ENCODE results near the gene APBA2.
"Not testable (repeated sequence)": the region's sequence is repeated elsewhere in the genome, so short reads cannot be mapped to it uniquely, and the experiment has no call there.

APBA2 gene

DNA sequence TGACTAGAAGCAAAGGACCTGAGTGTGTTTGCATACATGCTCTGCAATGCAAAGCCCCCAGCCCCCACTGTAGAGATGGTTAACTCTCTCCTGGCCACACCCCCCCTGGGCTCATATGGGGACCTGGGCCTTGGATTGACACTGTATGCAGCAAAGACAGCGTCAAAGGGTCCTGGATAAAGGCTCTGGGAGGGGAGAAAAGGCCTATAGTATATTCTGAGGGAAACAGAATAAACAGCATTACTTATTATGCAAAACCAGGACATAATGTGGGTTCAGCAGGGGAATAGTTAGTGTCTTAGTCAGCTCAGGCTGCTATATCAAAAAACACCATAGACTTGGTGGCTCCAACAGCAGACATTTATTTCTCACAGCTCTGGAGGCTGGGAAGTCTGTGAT lies 158.7 kb downstream of the APBA2 start:
- no peak for FAIRE-seq

DNA sequence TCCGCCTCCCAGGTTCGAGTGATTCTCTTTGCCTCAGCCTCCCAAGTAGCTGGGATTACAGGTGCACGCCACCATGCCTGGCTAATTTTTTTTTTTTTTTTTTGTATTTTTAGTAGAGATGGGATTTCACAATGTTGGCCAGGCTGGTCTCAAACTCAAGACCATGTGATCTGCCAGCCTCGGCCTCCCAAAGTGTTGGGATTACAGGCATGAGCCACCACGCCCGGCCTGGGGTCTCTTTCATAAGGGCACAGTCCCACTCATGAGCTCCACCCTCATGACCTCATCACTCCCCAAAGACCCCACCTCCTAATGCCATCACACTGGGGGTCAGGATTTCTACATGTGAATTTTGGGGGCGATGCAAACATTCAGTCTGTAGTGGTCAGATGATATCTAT lies 159.4 kb downstream of the APBA2 start:
- not testable (repeated sequence) for FAIRE-seq

DNA sequence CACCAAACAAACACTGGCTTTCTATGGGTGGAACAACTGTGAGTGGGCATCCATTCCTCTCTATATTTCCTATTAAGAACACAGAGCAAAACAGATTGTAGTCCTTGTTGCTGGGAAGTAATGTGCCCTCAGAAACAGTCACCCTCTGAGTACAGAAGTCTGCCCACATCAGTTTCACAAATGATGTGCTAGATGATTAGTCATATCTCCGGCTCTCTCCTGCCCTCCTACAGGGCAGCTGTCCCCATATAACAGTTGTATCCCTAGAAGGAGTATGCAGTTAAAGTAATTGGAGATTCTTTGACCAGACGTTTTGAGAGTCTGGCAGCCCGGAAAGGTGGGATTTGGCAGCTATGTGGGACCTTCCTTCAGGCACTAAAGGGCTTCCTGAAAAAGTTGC lies 159.9 kb downstream of the APBA2 start:
- no peak for FAIRE-seq

- FAIRE-seq, result no peak
Observed at GRCh38 chr15:29046281-29046810, 160.6 kb downstream of the APBA2 start.

DNA sequence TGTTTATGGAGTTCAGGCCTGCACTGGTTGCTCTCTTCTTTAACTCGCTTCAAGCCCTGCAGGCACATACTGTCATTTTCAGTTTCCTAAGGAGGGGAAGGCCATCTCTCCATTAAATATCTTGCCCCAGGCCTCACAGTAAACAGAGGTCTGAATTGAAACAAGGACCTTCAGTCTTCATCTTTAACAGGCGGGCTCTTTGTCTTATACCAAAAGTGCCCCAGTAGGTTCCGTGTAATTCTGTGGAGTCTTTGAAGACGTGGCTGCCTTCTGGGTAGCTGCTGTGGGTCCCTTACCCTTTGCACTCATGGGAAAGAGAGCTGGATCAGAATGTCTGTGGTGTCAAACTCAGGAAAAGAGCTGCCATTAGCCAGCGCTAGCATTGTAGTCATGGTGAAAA lies 161.2 kb downstream of the APBA2 start:
- FAIRE-seq, result no peak

- no peak for FAIRE-seq
Observed at GRCh38 chr15:29048011-29048410, 162.2 kb downstream of the APBA2 start.

DNA sequence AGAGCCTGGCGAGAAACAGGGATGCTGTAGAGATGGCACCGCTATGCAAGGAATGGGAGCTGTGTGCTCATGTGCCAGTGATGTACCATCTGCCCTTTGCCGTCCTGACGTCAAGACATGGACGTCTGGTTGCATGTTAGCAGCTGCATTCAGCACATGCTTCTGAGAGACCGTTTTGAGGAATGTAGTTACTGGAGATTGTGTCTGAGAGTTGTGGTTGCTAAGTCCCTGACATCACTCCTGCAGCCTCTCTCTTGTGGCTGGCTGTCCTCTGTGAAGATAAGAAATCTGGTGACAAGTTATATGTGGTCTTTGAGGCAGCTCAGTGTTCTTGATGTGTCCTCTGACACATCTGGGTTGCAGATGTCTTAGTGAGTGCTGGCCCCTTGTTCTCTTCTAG lies 165.1 kb downstream of the APBA2 start:
- FAIRE-seq, result no peak

GRCh38 chr15:29051422-29051821 lies 165.6 kb downstream of the APBA2 start:
- no peak for FAIRE-seq

DNA sequence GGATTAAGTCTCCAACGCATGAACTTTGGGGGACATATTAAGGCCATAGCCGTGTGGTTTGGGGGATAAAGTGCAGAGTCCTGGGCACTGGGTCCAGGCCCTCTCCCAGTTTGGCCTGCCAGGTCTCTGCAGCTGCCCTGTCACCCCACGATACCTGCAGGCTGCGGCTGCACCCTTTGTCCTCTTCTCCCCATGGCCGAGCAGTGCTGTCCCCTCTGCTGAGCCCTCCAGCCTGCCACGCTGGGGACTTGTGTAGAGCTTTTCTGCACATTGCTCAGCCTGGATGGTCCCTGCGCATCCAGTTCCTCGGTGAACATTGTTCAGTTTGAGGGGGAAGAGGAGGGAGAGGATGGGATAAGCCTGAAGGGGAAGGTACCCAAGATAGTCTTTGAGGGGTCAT lies 167.2 kb downstream of the APBA2 start:
- no peak for FAIRE-seq

- FAIRE-seq, result no peak
Observed at GRCh38 chr15:29053661-29054131, 167.9 kb downstream of the APBA2 start.

GRCh38 chr15:29054171-29055045 lies 168.6 kb downstream of the APBA2 start:
- no peak for FAIRE-seq

- FAIRE-seq, result no peak
Observed at GRCh38 chr15:29055876-29056275, 170.1 kb downstream of the APBA2 start.

- no peak for FAIRE-seq
Observed at GRCh38 chr15:29056839-29057450, 171.2 kb downstream of the APBA2 start.

- FAIRE-seq, result no peak
Observed at GRCh38 chr15:29057856-29058255, 172.1 kb downstream of the APBA2 start.

DNA sequence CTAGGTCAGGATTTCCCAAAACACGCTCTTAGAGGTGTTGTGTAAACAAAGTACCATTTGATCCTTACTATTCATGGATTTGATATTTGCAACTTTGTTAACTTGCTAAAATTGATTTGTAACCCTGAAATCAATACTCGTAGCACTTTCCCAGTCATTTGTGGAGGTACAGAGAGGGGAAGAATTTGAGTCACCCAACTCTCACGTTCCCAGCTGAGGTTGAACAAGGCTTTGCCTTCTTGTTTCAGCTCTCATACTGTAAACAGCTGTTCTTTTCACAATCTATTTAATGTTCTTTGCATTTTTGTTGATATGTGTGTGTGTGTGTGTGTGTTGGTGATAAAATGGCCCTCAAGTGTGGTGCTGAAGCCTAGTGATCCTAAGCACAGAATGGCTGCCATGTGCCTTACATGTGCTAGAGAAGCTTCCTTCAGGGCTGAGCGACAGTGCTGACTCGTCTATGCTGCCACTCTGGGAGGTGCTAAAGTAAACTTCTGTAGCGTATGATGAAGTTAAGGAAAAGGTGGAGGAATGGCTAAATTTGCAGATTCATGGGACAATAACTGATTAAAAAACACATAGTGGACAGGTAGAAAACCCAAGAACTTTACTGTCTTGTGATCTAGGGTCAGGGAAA lies 173.2 kb downstream of the APBA2 start:
- FAIRE-seq, result no peak

DNA sequence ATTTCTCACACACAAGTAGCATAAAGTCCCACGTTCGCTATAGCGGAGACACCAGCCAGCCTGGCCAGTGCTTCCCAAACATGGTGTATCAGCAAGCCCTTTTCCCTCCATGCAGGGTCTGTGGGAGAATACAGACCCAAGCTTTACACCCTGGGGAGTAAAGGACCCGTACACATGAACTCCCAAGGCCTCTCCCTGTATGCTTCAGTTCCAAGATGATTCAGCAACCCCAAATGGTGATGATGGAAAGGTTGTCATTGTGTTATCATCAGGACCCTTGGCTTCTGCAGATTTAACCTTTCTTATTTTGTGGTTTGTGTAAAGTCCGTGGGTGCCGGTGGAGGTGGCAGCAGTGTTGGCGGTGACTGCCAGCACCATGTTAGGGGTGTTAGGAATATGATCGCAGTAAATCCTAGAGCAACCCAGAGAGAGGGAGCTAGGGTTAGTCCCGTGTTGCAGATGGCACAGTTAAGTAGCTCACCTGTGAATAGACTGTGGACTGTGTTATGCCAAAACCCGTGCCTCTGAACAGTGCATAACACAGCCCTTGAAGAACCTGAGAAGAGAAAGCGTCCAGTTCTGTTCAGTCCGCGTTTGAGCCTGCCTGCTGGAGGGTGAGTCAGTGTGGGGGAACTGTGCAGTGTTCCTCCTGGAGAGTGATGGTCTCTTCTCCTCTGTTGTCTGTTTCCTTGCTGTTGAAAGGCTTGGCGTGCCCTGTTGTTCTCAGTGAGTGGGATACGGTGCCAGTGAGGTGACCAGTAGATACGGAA lies 174.3 kb downstream of the APBA2 start:
- FAIRE-seq, result no peak

- no peak for FAIRE-seq
Observed at GRCh38 chr15:29061746-29062145, 176.0 kb downstream of the APBA2 start.

GRCh38 chr15:29062179-29062591 lies 176.4 kb downstream of the APBA2 start:
- FAIRE-seq, result no peak

DNA sequence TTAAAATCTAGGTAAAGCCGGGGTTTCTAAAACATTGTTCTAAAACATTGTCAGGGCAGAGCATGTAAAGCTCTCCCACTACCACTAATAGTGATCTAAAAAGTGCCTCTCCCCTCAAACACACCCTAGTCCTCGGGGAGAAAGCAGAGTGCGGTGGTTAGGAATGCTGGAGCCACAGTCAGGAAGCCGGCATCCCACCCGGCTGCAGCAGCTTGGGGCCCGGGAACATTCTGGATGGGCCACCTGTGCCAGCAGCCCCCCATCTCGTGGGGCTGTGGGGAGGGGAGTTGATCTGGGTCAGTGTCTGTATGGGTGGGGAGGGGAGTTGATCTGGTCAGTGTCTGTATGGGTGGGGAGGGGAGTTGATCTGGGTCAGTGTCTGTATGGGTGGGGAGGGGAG lies 176.9 kb downstream of the APBA2 start:
- no peak for FAIRE-seq

DNA sequence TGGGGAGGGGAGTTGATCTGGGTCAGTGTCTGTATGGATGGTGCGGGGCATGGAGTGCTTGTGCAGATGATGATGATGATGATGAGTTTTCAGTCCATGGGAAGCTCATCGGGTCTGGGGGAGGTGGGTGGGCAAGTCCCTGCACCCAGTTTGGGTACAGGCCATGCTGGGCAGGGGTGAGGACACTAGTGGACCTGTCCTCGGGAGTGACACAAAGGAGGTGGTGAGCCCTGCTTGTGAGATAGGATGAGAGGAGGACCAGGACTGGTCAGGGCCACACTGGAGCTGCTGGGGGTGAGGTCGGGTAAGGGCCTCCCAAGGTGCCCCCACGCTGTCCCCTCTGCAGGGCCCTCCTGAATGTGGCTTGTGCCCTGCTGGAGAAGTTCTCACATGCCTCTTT lies 177.9 kb downstream of the APBA2 start:
- no peak for FAIRE-seq

DNA sequence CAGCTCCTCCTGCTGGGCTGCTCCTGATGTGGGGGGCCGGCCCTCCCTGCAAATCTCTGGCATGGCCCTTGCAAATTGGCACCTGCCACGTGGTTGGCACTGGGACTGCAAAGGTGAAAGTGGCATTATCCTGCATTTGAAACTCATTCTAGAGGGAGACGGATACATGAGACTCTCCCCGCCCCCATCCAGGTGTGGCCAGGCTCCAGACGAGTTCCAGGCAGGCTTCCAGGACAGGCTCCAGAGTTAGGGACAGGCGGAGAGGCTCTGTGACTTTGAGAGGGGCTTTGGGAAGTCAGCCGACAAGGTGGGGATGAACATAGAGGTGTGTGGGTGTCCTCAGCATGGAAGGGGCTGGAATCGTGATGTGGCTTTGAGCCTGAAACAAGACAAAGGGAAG lies 178.5 kb downstream of the APBA2 start:
- FAIRE-seq, result no peak

DNA sequence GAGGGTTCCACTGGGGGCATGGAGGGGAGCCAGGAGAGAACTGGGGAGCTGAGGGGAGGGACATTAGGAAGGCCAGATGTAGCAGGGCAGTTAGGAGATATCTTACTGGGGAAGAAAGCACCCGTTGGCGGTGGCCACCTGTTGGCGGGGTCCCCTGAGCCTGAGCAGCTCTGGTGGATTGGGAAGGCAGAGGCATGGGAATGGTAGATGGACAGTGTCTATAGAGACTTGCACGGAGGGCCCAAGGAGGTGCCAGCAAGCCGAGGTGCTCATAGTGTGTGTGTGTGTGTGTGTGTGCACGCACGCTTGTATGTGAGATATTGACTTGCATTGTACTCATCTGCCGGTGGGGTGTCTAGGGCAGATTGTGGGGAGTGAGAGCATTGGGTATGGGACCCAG lies 179.0 kb downstream of the APBA2 start:
- FAIRE-seq, result no peak

- FAIRE-seq, result no peak
Observed at GRCh38 chr15:29065571-29065970, 179.8 kb downstream of the APBA2 start.

All from TTC549 (cell line).